ENCODE measurements around the gene EFCAB14.
A peak's percentile ranks its signal among the peaks of the same experiment; 100 is the strongest.
"Not testable (repeated sequence)": the region's sequence is repeated elsewhere in the genome, so short reads cannot be mapped to it uniquely, and the experiment has no call there.

The EFCAB14 gene

DNA sequence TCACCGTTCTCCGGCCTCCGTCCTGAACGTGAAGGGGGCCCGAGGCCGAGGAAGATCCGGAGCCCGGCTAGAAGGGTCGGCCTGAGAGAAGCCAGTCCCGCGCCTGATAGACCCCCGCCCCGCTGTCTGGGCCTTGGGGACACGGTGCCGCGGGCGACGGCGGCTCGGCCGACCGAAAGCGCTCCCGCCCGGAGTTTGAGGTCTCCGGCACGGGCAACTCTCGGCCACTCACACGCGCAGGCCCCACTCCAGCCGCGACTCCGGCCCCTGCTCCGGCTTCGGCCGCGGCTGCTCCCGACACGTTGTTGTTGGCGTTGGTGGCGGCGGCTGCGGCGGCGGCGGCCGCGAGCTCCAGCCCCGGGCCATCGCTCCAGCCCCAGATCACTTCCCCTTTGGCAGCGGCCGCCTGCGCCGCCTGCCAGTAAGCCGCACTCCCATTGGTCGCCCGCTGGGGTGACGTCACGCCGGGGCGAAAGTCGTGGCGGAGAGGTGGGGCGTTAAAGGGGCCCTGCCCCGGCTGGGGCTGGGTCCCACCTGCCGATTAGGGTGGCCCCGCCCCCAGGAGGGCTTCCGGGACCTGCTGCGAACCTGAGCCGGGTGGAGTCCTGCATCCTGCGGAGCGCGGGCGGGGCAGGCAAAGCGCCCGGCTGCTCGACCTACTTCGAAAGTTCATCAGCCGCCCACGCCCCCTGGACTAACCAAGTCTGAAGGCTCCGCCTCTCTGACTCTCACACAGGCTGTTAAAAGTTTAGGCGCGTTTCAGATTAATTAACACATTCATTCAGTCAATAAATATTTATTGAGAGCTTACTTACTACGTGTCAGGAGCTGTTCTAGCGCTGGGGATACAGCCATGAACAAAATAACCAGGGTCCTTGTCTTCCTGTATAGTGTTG is at the start of gene EFCAB14:
EFCAB14 (minus strand) TSS at position 388 of the 896 bp plus-strand sequence. CDS start 1,027 bp downstream, outside the sequence.
- DNase-seq (ENCODE audit: low read depth, low spot score), result peak; percentile 65

DNA sequence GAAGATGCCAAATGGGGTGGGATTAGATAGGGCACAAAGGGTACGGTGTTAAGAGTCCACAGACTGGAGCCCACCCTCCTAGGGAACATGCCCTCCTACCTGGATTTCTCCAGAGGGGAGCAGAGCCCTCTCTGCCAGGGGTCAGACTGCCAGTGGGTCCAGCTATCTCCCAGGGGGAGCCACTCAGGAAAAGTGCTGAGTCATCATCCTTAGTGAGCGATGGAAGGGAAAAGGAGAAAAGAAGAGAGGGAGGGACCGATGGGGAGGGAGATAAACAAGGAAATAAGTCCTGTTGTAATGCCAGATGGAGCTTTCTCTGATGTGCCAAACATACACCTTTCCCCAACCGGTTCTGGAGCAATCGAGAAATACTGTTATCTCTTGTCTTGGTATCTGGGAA is 49.5 kb upstream of the EFCAB14 start:
- DNase-seq (ENCODE audit: low read depth, low spot score), result no peak

GRCh38 chr1:46767649-46768282 is 48.9 kb upstream of the EFCAB14 start:
- DNase-seq (ENCODE audit: low read depth, low spot score), result no peak

- DNase-seq (ENCODE audit: low read depth, low spot score), result no peak
Observed at GRCh38 chr1:46764402-46764801, 45.5 kb upstream of the EFCAB14 start.

GRCh38 chr1:46761740-46762139 is 42.8 kb upstream of the EFCAB14 start:
- no peak for DNase-seq (ENCODE audit: low read depth, low spot score)

- DNase-seq (ENCODE audit: low read depth, low spot score), result no peak
Observed at GRCh38 chr1:46760558-46761166, 41.7 kb upstream of the EFCAB14 start.

- no peak for DNase-seq (ENCODE audit: low read depth, low spot score)
Observed at GRCh38 chr1:46757956-46758528, 39.1 kb upstream of the EFCAB14 start.

- DNase-seq (ENCODE audit: low read depth, low spot score), result no peak
Observed at GRCh38 chr1:46757247-46757955, 38.5 kb upstream of the EFCAB14 start.

DNA sequence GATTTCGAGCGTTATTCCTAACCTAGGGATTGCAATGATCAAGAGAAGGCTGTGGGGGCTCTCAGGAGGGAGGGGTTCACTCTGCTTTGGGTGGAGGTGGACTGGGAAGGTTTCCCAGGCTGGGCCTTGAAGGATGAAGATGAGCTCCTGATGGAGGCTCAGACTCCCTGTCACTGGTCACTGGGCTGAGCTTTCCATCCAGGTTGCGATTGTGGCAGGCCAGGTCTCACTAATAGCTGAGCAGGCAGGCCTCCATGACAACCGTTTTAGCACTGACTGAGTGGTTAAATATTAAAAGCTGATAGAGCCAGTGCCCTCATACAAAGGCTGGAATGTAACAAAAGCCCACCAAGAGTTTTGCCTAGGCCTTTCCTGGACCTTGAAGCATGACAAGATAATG is 36.2 kb upstream of the EFCAB14 start:
- no peak for DNase-seq (ENCODE audit: low read depth, low spot score)

DNA sequence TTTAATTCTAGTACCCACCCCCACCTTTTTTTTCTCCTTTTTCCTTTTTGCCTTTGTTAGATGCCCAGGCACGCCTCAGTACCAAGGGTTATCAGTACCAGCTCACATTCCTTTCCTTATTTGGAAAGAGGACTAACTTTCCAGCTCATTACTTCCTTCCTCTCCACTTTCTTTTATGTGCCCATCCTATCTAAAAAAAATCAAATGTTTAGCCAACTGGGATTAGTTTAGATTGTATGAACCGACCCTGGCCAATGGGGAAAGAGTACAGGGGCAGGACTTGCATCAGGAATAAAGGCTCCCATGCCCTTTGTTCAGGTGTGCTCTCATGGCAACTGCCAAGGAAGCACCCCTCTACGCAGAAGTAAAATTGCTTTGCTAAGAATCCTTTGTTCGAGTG is 35.8 kb upstream of the EFCAB14 start:
- DNase-seq (ENCODE audit: low read depth, low spot score), result not testable (repeated sequence)

- no peak for DNase-seq (ENCODE audit: low read depth, low spot score)
Observed at GRCh38 chr1:46753985-46754384, 35.1 kb upstream of the EFCAB14 start.

DNA sequence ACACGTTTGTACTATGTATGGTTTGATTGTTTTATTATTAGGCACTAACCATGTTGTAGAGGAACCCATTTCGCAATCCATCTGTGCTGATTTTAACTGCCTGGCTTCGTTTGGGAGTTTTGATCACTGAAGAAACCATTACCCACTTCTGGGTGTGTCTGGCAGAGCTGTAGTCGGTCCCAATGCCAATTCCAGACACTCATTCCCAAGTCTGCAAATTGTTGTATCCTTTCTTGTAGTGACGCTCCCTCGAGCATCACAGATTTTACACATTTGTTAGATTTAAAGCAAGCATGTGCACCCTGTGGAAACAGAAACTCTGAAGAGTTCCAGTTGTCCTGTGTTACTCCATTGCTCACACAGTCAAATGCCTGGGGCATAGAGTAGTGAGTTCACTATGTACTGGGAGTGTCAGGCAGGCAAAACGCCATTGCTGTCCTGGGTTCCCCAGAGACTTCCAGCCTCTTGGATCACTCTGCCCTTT is 31.0 kb upstream of the EFCAB14 start:
- no peak for DNase-seq (ENCODE audit: low read depth, low spot score)

DNA sequence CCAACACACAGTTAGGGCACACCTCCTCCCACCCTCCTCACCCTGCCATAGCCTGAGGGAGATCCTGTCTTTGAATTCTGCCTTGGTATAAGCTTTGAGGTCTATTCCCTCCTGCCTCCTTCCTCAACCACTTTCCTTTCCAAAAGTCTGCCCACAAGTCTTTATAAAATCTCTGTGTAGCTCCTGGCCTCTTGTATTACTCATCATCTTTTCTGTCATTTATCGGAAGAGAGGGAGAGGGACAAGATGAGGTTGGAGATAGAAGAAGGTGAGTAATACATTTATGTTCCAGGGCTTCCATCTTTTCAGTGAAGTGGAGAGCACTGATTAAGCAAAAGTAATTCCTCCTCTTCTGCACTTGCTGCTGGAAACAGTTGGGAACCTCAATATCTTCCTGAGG is 30.5 kb upstream of the EFCAB14 start:
- no peak for DNase-seq (ENCODE audit: low read depth, low spot score)

- DNase-seq (ENCODE audit: low read depth, low spot score), result peak; percentile 10
Observed at GRCh38 chr1:46747683-46748288, 28.9 kb upstream of the EFCAB14 start.

DNA sequence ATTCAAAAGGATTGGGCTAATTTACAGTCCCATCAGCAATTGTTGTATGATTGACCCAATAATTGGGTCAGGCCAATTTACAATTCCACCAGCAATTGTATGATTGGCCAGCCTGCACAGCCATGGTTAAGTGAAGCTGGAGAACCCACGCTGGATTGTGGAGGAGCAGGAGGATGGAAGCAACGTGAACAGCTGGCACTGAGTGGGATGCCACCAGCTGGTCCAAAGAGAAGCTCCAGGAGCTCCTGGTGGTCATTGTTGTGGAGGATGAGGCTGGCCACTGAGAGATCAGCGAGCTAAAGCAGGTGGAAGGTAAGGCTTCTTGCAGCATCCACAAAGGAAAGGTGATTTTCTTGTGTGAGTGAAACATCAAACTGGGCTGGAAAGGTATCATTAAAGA is 23.2 kb upstream of the EFCAB14 start:
- no peak for DNase-seq (ENCODE audit: low read depth, low spot score)

- peak; percentile 26 for DNase-seq (ENCODE audit: low read depth, low spot score)
Observed at GRCh38 chr1:46735708-46736324, 16.9 kb upstream of the EFCAB14 start.

DNA sequence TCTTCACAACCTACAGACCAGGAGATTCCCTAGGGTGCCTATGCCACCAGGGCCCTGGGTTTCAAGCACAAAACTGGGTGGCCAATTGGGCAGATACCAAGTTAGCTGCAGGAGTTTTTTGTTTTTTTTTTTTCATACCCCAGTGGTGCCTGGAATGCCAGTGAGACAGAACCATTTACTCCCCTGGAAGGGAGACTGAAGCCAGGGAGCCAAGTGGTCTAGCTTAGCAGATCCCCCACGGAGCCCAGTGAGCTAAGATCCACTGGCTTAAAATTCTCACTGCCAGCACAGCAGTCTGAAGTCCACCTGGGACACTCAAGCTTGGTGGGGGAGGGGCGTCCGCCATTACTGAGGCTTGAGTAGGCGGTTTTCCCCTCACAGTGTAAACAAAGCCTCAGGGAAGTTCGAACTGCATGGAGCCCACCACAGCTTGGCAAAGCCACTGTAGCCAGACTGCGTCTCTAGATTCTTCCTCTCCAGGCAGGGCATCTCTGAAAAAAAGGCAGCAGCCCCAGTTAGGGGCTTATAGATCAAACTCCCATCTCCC is 9.5 kb upstream of the EFCAB14 start:
- not testable (repeated sequence) for DNase-seq (ENCODE audit: low read depth, low spot score)

- DNase-seq (ENCODE audit: low read depth, low spot score), result no peak
Observed at GRCh38 chr1:46725736-46726108, 6.8 kb upstream of the EFCAB14 start.

GRCh38 chr1:46724991-46725735 is 6.2 kb upstream of the EFCAB14 start:
- DNase-seq (ENCODE audit: low read depth, low spot score), result peak; percentile 53

DNA sequence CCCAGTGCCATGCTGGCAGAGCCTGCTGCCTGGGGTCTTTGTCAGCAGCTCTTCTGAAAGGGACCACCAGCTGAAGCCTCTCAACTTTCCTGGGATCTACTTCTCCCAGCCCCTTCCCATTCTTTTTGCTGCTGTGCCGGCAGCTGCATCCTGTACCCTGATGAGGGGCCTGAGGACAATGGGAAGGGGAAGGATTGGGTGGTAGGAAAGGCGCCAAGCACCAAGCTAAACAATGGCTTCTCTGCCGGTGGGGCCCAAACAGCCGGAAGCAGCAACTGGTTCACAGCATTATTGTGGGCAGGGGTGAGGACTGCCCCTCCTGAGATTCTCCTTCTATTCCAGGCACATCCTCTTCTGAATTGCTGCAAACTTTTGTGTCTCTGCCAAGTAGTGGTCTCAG is 5.0 kb upstream of the EFCAB14 start:
- DNase-seq (ENCODE audit: low read depth, low spot score), result no peak

Measured in smooth muscle cell of the brain vasculature (primary cell).